ENCODE data around the gene POU3F1.

The POU3F1 gene

DNA sequence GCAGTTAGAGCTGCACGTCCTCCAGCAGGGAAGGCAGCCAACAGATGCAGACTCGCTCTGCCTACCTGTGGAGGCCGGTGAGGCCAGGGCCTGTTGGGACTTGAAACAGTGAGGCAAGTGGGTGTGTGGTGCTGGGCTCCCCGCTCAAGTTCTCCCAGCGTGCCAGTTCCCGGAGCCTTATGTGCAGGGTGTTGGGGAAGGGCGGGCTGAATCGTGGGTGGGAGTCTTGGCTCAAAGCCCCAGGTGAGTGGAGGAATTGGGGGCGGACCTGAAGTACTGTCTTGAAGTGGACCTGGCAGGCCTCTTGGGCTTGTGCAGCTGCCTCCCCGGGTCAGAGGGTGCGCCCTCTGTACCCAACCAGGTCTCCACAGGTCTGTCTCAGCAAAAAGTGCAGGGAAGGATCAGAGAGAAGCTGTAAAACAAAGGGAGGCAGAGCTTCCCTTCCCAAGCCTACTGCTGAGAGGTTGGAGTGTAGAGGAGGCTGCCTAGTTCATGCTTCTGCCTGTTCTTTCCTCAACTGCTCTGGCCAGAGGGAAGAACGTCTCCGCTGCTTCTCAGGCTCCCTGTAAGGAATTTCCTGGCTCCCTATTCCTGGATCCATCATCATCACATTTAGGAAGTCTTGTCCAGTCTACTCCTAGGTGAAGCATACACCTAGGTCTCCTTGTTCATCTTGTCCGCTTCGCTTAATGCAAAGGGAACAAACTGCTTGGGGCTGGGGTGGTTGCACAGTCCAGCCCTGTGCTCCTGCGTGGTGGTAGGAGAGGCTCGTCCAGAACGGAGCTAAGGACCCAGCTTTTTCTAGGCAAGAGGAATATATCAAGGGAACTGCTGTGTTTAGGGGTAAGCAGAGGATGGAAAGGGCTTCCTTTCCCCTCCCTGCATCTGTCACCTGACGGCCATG is 19.1 kb downstream of the POU3F1 start:
- no peak for DNase-seq

DNA sequence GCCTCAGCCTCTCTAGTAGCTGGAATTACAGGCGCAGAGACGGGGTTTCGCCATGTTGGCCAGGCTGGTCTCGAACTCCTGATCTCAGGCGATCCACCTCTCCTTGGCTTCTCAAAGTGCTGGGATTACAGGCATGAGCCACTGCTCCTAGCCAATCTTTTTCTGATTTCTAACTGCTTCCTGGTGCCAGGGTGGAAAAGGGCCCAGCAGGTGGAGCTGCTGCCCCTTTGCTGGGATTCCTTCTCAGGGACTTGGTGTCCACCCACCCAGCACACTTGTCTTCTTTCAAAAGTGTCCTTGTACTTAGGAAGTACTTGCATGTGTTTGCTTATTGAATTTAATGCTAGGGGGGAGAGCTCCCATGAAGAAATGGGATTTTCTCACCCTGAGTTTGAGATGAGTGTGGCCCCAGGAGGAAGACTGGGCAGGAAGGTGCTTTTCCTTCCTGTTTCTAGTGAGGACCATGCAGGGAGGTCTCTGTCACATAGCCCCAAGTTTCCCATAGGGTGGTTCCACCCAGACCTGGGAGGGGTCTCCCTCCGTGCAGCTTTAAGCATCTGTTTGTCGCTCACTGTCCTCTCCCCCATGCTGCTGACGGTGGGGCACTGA is 19.9 kb downstream of the POU3F1 start:
- peak; percentile 71 for DNase-seq

DNA sequence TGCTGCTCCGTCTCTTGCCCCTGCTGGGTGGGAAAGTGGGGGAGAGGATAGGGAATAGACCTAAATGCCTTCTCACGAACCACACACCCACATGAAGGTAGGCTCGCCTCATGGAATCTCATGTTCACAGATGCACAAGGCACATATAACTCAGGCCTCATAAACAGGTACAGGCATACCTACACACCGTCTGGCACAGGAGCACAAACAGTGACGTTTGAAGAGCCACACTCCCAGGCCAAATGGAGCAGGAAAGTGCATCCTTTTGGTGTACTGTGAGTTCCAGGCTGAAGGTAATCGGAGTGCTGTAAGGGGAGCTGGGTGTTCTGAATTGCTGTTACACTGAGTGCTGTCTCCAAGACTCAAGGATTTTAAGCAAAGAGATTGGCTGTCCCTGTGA is 20.9 kb downstream of the POU3F1 start:
- DNase-seq, result no peak

DNA sequence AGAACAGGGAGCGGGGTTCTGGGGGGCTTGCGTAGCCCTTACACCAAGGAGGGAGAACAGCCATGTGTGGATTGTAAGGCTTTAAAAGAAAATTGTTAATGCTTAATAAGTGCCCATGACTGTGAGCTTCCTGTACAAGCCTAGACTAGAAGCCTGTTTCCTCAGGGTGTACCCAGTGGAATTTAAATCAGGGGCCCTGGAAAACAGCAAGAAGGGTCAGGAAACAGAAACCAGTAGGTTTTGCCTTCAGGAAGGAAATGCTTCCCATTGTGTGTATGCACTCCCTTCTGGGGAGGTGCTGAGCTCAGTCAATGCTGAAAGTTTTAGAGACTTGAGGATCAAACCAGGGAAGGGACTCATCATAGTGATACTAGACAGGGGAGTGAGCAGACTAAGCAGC is 21.4 kb downstream of the POU3F1 start:
- no peak for DNase-seq

DNA sequence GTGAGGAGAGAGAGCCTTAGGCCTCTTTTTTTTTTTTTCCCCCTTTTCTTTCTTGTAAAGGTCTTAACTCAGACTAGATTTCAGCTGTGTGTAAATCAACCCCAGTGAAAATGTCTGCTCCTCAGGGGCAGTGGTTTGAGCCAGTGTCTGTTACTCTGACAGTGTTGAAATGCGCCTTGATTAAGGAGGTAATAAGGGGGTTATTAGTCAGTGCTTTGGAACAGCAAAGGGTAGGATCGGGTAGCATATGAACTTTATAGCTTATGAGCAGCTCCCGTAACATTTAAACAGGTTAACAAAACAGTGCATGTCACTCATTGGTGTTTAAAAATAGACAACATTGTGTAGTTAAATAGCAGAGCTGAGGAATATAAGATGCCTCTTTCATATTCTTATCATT is 23.8 kb downstream of the POU3F1 start:
- DNase-seq, result no peak

DNA sequence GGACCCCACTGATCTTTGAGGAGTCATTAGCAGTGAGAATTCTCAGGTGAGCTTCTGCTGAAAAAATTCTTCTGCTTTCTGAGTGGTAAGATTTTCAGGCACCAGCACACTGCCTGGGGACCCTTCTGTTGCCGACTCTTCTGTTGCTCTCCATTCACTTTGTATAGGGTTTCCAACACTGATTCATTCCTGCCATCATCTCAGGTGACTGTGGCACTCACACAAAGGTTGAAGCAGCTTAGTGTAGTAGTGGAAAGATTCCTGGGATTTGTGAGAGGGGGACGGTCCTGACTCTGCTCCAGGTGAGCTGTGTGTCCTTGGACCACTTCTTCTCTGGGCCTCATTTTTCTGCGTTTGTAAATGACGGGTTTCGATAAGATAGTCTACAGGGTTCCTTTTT is 24.6 kb downstream of the POU3F1 start:
- no peak for DNase-seq

DNA sequence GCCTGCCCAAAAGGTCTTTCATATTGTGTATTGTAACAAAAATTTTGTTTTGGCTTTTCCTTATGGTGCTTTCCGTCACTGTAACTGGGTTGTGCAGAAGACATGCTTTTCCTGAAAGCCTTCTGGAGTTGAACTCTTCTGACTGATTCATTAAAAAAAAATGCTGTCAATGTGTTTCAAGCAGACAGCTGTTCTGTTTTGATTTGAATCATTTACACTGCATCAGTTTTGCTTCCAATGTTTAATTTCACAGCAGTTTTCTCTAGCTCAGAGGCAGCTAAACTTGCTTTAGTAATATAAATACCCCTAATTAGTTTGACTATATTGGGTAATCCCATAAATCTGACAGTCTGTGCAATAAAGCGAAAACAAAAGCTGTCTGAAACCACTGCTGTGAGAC is 26.2 kb downstream of the POU3F1 start:
- DNase-seq, result no peak

DNA sequence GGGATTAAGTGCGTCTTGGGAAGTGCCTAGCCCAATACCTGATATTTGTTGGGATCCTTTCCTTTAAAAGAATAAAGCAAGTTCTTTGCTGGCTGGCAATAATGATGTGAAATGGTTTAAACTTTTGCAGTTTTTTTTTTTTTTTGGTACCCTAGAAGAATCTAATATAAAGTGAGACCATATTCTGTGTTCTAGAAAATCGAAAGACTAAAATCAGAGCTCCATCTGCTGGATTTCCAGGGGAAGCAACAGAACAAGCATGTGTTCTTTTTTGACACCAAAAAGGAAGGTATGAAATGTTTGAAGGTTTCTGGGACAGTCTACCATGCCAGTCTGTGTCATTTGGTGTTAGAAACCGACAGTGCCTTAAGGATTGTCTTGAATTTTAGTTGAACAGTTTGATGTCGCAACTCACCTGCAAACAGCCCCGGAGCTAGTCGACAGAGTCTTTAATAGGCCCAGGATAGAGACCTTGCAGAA is 27.7 kb downstream of the POU3F1 start:
- DNase-seq, result no peak

DNA sequence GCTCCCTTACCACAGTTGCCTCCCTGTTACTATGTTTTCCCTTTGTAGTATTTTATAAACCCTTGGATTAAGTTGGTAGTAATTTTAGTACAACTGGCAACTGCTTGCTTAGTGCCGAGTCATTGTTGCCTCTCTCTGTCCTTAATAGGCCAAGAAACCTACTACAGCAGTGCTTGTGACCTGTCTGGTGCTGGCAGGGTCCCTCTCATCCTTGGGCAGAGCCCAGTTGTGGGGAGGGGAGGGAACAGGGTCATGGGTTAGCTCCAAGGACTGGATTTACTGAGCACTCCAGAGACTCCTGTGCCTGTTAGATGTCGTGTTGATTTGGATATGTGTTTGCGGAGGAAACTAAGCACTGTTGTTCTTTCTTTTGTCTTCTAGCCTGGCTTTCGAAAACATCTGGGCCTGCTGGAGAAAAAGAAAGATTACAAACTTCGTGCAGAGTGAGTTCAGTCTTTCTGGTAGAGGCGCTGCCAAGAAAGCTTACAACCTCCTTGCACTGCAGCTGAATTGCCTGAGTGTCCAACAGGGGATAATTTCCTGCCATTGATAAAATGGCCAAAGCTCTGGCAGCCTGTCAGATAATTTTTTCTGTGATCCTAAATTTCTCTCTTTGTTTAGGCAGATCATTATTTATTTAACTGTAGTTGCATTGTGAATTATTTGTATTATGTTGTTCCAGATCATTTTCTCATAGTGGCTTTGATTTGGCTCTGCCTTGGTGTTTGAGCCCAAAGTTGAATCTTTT is 30.4 kb downstream of the POU3F1 start:
- no peak for DNase-seq

DNA sequence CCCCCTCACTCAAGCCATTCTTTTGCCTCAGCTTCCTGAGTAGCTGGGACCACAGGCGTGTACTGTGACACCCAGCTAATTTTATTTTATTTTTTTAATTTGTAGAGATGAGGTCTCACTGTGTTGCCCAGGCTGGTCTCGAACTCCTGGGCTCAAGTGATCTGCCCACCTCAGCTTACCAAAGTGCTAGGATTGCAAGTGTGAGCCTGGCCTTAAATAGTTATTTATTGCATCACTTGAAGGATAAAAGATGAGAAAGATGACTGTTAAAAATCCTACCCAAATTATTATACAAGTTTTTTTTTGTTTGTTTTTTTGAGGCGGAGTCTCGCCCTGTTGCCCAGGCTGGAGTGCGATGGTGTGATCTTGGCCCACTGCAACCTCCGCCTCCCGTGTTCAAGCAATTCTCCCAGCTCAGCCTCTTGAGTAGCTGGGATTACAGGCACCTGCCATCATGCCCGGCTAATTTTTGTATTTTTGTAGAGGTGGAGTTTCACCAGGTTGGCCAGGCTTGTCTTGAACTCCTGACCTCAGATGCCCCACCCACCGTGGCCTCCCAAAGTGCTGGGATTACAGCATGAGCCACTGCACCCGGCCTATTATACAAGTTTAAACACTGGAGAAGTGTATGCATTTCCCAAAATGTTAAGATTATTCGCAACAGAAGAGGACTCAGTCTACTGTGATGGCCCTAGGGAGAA is 31.7 kb downstream of the POU3F1 start:
- no peak for DNase-seq

DNA sequence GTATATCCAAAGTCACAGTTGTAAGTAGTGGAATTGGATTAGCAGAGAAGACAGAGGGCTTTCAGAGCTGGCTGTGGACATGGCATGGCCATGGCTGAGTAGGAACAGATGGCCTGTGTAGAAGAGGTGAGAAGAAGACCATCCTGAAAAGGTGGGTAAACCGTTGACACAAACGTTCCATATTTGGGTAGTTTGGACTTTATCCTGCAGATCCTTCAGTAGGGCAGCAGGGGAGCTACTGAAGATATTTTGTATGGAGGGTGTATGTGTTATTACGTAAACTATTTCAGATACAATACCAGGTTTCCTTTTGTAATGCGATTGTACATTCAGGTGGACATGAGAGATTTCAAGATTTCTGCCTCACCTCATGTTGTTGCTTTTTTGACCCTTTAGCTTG is 32.4 kb downstream of the POU3F1 start:
- no peak for DNase-seq

DNA sequence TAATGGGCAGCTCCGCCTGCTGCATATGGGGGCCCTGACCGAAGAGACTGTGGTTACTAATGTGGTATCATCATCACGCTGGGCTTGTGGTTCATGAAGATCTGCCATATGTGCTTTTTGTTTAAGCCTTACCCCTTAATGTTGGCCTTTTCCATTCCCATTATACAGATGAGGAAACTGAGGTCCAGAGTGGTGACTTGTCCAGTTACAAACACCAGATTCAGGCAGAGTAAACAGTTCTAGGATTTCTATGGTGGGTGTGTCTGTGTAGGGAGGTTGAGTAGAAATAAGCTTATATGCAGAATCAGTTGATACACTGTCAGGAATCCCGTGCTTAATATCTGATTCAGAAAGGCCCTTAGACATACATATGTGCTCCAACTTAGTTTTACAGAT is 33.4 kb downstream of the POU3F1 start:
- no peak for DNase-seq

DNA sequence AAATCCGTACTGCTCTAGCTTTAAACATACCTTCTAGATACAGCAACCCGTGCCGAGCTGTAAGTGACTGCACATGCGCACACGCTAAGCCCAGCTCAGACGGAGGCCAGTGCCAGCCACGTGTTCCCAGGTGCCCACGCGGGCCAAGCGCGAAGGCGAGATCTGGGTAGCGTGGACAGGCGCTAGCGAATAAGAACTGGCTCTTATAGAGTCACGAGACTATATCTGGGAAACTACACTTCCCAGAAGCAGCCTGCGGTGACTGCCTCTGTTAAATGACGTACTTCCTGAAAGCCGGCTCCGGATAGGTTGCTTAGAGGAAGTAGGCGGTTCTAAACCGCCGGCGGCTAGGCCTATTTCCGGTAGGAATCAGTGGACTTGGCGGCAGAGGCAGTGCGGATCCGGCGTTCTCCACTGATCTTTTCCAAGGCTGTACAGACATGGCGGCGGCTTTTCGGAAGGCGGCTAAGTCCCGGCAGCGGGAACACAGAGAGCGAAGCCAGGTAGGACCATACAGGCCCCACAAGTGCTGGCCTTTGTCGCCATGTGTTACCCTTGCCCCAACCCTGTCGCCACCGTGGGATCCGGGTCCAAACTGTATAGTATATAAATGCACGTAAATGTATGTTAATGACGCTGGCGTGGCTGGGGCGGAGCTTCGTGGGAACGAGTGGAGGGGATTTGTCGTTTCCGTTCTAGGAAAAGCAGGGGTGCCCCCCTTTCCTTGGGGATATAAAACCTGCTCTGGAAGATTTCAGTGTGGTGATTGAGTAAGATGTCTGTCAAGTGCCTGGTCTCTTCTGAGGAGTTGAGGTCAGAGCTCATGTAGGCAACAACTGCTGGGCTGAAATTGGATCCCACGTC is 34.0 kb downstream of the POU3F1 start, which contains the start of gene UTP11:
UTP11 (plus strand) TSS at position 372 of the 864 bp plus-strand sequence; CDS start at position 441, 69 bp downstream.
- peak; percentile 91 for DNase-seq

DNA sequence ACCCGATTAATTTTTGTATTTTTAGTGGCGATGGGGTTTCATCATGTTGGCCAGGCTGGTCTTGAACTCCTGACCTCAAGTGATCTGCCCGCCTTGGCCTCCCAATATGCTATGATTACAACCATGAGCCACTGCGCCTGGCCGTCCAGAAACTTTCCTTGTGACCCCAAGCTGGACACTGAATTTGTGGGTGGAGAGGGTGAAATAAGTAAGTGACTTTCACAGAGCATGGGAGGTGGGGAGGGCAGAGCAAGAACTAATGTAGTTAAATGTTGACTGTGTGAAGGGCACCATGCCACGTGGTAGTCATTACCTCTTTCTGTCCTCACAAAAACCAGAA is 36.8 kb downstream of the POU3F1 start:
- DNase-seq, result no peak

DNA sequence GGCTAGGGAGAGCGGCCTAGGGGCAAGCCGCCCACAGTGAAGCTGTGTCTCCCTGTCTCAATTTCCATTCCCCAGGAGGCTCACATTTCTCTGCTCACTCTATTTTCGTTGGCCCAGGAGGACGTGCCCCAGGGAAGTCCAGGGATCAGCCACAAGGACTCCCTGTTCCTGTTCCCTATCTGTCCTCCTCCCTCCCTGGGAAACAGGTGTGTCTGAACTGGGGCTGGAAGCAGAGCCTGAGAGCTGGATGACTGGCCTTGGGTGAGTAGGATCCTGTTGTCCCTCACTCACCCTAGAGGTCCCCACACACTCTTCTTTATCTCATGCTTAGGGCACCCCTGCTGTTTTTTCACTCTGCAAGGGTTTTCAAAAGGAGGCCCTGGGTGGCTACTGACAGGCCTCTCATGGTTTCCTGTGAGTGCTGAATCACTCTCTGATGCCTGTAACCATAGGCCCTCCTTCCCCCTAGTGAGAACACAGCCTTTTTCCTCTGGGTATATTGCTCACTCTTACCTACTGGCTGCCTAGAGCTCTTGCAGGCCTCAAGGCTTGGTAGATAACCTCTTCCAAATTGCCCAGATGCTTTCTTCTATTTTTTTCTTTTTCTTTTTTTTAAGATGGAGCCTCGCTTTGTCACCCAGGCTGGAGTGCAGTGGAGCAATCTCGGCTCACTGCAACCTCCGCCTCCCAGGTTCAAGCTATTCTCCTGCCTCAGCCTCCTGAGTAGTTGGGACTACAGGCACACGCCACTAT is 37.3 kb downstream of the POU3F1 start:
- peak; percentile 75 for DNase-seq

DNA sequence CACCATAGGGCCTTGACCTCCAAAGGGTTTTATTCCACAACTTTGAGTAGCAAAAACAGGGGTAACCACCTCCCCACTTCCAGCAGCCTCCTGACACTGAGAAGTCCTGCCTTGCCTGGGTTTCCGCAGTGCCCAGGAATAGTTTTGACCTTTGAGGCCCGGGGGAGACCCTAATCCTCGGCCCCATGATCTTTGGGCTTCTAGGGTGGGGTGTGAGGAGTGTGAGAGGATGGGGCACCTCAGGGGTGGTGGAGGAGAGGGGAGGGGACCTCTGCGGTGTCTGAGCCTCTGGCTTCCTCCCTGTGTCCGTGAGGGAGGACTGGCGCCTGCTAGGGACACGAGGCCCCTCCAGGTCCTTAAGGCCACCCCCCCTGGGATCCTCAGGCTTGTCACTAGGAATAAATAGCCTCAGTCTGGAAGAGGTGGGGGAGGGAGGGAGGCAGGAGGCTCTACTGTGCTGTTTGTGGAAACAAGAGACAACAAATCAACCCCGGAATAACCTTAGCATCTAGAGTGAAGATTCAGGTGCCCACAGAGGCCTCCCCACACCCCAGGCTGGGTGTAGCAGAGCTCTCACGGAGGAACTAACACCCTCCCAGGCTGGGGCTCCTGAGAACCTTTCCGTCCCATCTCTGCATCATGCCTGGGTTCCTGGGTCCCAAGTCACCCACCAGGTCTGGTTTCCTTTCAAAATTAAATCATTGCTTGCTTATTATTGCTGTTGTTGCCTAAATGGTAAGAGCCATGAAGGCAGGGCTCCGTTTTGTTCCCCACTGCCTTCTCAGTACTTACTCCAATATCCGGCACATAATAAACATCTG is 40.4 kb downstream of the POU3F1 start:
- DNase-seq, result no peak

DNA sequence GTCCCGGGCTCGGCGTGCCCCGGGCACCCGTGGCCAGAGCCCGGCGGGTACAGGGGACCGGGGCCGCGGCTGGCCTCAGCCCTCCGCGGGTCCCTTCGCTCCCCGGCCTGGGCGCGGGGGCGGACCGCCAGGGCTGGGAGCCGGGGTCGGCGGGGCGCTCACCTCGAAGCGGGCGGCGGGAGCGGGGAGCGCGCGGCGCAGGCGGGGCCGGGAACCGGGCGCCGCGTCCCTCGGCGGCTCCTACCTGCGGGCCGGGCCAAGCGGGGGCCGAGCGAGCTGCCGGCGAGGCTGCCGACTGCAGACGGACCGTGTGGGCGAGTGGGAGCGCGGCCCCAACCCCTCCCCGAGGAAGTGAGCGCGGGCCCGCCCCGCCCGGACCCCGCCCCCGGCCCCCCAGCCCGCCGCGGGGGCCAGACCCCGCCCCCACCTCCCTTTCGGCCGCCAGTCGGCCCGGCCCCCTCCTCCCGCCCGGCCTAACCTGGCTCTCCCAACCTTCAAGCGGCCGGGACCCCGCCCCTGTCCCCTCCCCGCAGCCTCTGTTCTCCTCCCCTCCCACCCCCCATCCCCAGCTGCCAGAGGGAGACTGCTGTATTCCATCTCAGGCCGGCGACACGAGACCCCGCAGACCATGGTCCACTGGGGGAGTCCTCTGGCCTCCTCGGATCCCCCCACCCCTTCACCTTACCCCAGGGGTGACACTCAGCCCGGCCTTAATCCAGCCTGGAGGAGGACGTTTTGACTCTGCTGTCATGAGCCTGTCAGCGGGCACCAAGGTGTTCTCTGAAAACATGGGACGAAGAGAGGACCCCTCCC is 41.2 kb downstream of the POU3F1 start, which contains the start of gene FHL3:
FHL3 (minus strand) TSS at position 320 of the 813 bp plus-strand sequence. CDS start 6,102 bp downstream, outside the sequence.
- peak; percentile 56 for DNase-seq

DNA sequence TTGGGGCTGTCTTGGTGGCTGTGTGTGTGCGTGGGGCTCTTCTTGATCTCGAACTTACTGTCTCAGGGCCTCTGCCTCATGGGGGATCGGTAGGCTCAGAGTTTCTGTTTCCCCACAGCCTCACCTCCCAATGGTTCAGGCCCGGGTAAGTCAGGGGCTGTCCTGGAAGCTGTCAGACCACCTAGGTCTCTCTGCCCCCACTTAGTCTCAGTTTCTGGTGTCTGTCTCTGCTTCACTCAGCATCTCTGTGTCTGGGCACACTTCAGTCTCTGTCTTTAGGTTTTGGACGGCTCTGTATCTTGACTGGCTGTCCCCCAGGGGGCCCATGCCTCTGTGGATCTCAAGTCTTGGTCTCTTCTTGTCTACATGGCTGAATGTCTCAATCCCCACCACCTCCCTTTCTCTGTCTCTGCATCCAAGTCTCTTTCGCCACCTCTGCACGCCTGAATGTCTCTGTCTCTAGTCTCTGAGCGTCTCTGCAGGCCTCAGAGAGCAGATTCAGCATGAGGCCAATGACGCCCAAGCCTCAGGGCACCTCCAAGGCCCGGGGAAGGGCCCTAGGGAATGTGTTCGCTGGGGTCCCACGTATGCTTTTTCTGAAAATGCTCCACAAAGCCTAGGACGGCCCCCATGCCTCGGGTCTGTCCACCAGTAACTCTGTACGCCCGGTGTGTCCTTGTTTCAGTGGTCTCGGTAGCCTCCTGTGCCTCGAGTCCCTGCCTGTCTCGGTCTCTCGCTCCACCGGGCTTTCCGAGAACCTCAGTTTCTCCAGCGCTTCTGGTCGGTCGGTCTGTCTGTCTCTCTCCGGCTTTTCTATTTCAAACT is 42.1 kb downstream of the POU3F1 start:
- no peak for DNase-seq

Data from stimulated activated CD4-positive, alpha-beta T cell treated with anti-CD3 and anti-CD28 coated beads, Interleukin-4, amount 100 ng/mL, for 24 hours (primary cell).